CD4-positive, alpha-beta T cell treated with Interleukin-6 for 4 hours (primary cell): ENCODE data around the gene TTLL8.
A peak's percentile ranks its signal among the peaks of the same experiment; 100 is the strongest.

Experiments
- DNase-seq: peaks from one replicate; pipeline ENCODE4 v3.0.0-alpha.2; 2020; ENCODE audit warnings: mixed read lengths

The TTLL8 gene

DNA sequence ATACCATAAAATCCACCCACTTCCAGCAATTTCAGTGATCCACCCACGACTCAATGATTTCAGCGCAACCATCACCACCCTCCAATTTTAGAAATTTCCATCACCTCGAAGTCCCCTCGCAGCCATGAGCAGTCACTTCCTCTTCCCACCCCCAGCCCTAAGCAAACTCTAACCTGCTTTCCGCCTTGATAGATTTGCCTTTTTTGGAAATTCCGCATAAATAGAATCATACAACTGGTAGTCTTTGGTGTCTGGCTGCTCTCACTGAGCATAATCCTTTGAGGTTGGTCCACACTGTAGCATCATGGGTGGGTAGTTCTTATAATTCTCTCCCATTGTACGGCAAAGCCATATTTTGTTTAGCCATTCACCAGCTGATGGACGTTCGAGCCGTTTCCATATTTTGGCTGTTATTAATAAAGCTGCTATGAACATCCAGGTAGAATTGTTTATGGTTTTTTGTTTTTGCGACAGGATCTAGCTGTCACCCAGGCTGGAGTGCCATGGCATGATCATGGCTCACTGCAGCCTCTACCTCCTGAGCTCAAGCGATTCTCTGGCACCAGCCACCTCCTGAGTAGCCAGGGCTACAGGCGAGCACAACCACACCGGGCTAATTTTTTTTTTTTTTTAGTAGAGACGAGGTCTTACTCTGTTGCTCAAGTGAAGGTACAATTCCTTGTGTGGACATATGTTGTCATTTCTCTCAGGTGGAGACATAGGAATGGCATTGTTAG is 81.5 kb downstream of the TTLL8 start:
- peak; percentile 46 for DNase-seq

DNA sequence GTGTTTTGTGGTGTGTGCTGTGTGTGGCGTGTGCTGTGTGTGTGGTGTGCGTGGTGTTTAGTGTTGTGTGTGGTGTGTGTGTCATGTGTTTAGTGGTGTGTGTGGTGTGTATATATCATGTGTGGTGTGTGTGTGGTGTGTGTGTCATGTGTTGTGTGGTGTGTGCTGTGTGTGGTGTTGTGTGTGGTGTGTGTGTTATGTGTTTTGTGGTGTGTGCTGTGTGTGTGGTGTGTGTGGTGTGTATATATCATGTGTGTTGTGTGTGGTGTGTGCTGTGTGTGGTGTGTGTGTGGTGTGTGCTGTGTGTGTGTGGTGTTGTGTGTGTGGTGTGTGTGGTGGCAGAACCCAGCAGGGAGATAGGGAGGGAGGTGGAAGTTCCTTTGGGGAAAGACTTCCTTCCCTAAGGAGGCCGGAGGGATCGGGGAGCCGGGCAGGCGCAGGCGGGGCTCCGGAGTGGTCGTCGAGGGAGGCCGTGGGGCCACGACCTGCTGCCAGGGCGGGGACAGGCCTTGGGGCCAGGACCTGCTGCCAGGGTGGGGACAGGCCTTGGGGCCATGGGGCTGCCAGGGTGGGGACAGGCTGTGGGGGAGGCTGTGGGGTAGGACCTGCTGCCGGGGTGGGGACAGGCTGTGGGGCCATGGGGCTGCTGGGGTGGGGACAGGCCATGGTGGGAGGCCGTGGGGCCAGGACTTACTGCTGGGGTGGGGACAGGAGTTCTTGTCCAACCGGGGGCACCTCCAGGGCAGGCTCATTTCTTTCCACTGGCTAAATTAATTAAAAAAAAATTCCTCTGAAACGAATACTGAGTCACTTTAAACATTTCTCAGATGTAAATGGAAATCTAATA is 82.3 kb downstream of the TTLL8 start:
- DNase-seq, result no peak

DNA sequence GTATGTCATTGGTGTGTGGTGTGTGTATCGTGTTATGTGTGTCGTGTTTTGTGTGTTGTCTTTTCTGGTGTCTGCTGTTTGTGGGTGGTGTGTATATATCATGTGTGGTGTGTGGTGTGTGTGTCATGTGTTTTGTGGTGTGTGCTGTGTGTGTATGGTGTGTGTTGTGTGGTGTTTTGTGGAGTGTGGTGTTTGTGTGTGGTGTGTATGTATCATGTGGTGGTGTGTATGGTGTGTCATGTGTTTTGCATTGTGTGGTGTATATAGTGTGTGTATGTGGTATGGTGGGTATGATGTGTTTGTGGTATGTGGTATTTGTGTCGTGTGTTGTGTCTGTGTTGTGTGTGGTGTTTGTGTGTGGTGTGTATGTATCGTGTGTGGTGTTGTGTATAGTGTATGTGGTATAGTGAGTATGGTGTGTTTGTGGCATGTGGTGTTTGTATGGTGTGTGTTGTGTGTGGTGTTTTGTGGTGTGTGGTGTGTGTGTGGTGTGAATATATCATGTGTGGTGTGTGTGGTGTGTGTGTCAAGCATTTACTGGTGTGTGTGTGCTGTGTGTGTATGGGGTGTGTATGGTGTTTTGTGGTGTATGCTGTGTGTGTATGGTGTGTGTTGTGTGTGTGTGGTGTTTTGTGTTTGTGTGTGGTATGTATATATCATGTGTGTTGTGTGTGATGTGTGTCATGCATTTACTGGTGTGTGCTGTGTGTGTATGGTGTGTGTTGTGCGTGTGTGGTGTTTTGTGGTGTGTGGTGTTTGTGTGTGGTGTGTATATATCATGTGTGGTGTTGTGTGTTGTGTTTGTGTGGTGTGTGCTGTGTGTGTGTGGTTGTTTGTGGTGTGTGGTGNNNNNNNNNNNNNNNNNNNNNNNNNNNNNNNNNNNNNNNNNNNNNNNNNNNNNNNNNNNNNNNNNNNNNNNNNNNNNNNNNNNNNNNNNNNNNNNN is 84.8 kb downstream of the TTLL8 start:
- DNase-seq, result no peak

DNA sequence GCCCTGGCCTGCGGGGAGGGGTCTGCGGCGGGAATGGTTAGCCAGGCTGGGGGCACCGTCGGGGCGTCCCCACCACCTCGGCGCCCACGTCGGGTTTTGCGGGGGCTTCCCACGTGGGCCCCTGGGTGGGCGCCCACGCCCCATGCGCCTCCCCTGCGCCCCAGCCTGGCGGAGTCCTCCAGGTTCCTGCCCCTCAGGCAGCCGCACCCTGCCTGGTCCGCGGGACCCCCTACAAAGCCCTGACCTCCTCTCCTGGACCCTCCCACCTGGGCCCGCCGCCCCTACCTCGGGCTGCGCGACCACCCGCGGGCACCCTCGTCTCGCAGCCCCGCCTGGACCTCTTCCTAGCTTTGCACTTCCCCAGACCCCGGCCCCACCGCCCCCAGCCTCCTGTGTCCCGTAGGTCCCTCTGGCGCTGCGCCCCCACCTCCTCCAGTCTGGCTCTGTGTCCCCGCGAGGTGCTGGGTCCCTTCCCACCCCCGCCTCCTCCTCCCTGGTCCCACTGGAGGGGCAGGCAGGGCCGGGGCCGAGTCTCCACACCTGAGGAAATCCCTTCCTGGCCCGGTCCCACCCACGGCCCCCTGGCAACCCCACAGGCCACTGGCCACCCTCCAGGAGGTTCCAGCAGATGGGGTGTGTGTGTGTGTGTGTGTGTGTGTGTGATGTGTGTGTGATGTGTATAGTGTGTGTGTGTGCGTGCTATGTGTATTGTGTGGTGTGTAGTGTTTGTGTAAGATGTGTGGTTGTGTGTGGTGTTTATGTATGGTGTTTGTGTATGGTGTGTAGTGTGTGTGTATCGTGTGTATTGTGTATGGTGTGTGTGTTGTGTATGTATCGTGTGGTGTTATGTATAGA is 85.7 kb downstream of the TTLL8 start:
- no peak for DNase-seq

DNA sequence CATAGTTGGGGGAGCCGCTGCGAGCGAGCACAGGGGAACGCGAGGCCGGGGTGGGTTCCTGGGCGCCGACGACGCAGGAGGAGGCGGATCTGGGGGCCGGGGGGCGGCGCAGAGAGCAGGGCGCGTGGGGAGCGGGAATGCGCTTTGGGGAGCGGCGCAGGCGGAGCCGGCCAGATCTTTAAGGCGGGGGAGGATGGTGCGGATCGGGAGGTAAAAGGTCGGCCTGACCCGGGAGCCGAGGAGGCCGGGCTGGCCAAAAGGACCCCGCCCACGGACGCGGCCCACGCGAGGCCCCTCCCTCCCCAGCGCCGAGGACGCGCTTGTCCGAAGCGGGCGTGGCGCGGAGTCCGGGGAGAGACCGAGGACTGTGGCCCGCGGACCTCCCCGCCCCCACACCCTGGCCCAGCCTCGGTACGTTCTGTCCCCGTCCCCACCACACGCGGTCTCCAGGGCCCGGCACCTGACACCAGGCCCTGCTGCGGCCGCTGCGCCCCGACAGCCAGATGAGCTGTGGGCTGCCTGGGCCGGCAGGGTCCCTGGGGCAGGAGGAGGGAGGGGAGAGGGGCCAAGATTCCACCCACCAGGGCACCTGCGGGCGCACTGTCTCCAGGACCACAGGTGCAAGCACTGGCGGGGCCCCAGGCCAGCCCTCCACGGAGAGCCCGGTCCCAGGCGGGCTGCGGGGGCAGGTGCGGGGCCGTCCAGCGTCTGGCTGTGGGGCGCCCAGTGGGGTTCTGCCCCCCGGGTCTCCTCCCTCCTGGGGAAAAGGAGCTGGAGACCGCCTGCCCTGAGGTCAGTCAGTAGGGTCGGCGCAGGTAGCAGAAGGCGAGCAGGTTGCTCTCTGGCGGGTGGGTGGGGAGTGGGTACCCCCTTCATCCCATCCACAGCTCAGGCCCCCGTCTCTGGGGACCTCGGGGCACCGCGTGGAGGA is 86.6 kb downstream of the TTLL8 start:
- DNase-seq, result peak; percentile 76

GRCh38 chr22:49970528-49971231 is 87.4 kb downstream of the TTLL8 start:
- DNase-seq, result peak; percentile 98

- DNase-seq, result no peak
Measured at GRCh38 chr22:49969751-49970527, 88.2 kb downstream of the TTLL8 start.

DNA sequence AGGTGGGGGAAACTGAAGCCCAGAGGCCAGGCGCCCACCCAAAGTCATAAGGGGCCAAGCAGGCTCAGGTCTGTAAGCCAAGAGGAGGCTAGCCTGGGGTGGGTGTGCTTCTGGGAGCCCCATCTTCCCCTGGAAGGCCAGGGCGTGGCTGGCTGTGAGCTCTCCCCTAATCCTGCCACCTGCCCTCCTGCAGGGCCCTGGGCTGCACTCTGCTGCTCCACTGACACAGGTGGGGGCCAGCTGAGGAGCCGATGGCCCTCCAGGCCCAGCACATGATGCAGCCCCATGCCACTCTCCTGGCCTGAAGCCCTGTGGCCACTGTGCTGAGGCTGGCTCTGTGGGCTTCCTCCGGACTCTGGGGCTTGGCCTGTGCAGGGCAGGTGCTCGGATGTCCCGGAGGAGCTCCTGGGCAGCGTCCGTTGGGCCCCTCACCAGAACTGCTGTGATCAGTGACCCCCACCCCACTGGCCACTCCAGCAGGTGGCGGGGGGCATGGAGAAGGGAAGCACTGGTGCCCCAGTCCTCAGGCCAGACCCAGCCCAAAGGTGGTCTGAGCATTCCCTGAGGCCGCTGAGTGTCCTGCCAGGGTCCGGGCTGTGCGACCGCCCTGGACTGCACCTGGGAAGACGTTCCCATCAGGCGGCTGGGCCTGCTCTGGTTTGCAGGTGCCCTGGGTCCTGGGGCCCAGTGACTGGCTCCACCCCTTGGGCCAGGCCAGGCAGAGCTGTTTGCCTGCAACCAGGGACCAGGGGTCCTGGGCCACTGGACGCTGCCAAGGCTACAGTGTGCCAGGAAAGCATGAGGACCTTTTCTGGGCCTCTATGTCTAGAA is 89.1 kb downstream of the TTLL8 start:
- DNase-seq, result no peak
